ENCODE data around the gene MEIOB.

- TF ChIP-seq CTCF (conservative IDR thresholded peaks at IDR 0.05 in 1 of 2, IDR thresholded peaks at IDR 0.05 in 1 of 2; ENCODE audit: extremely low read depth in 1 of 2, insufficient read depth in 1 of 2, low read depth in 1 of 2, low read length in 2 of 2) (peak; percentile 32 to 40), EZH2 (IDR thresholded peaks at IDR 0.05; ENCODE audit: borderline replicate concordance, low read length) (no peak)
Observed at GRCh38 chr16:1884155-1884760, 12.3 kb upstream of the MEIOB start.

Data from mammary epithelial cell (primary cell).